ENCODE measurements around the gene FAM186B. TPM values are rescaled to one million over a fixed set of nuclear protein-coding genes. Genes with fewer than 3 reads are reported as not detected.

FAM186B gene
- polyA plus RNA-seq, 1 of the 3 experiments (the other 2 are of a cell fraction): 0.16 TPM

GRCh38 chr12:49587174-49587908 is 18.1 kb downstream of the FAM186B start:
- TF ChIP-seq NFIC (IDR thresholded peaks at IDR 0.05; ENCODE audit: borderline replicate concordance) (no peak), EZH2phosphoT487 (IDR thresholded peaks at IDR 0.05; ENCODE audit: borderline replicate concordance, low read depth) (no peak), USF1 (IDR thresholded peaks at IDR 0.05; ENCODE audit: borderline replicate concordance, low read depth) (no peak), CTCF (IDR thresholded peaks at IDR 0.05) (peak; percentile 19; the same call in 1 of the 2 replicates)
- no peak overlapping the region for H3K4me2 ChIP-seq
- H3K27me3 ChIP-seq (ENCODE audit: insufficient read depth): no peaks in the 10 kb centered on the region
- ChIA-PET POLR2A (no interaction called here), CTCF (interaction anchor here (1.2 kb wide), 1 partner anchor 229 kb away, joined by 5 read pairs; no protein-coding TSS in a partner anchor)
- peaks cover 0 to 23% of the 10 kb centered on the region in 2 experiments; a peak in 1 of 4 replicates for H3K4me1 ChIP-seq (ENCODE audit: control insufficient read depth in 1 of 2, insufficient read depth in 2 of 2, low read depth in 1 of 2, low read length in 1 of 2)
- H3K9me3 ChIP-seq: no peaks in the 10 kb centered on the region
- no peaks in the 10 kb centered on the region for H3K9me2 ChIP-seq
- H3K27ac ChIP-seq (ENCODE audit: low read depth in 2 of 2, low read length in 1 of 2): no peak overlapping the region
- no peaks in the 10 kb centered on the region for H4K20me1 ChIP-seq (ENCODE audit: insufficient read depth)
- peaks cover 28 to 33% of the 10 kb centered on the region in 2 experiments for H3K36me3 ChIP-seq (replicated peaks in 1 of 2; ENCODE audit: control insufficient read depth in 1 of 2, insufficient read depth in 2 of 2, low read length in 1 of 2)
- 93% methylated on average over 11 of the region's 11 CpGs for WGBS (ENCODE audit: low lambda C conversion rate)
- DNase-seq: no peak
- no peak overlapping the region for H3K4me3 ChIP-seq (ENCODE audit: low read depth in 2 of 2, low read length in 1 of 2)
- H3F3A ChIP-seq (replicated peaks; ENCODE audit: insufficient read depth): no peaks in the 10 kb centered on the region
- H2AFZ ChIP-seq (ENCODE audit: low read depth): no peak overlapping the region
- no peaks in the 10 kb centered on the region; the same call in 1 of the 2 replicates for H3K79me2 ChIP-seq (ENCODE audit: insufficient read depth)
- no peak overlapping the region for H3K9ac ChIP-seq

GRCh38 chr12:49585477-49586459 is 19.7 kb downstream of the FAM186B start:
- no peak overlapping the region for H2AFZ ChIP-seq (ENCODE audit: low read depth)
- H3K9me3 ChIP-seq: no peaks in the 10 kb centered on the region
- H3K9ac ChIP-seq: no peak overlapping the region
- TF ChIP-seq GABPA (IDR thresholded peaks at IDR 0.05; ENCODE audit: low read depth) (no peak), CHD2 (IDR thresholded peaks at IDR 0.05; ENCODE audit: low read length, partially characterized antibody) (no peak), FOXJ3 (CRISPR knock-in tag; IDR thresholded peaks at IDR 0.05) (no peak), NFIC (IDR thresholded peaks at IDR 0.05; ENCODE audit: borderline replicate concordance) (no peak), JUND (IDR thresholded peaks at IDR 0.05) (no peak), ELF1 (IDR thresholded peaks at IDR 0.05) (no peak), IRF3 (IDR thresholded peaks at IDR 0.05; ENCODE audit: low read depth, low read length) (no peak), NRF1 (IDR thresholded peaks at IDR 0.05; ENCODE audit: low read depth, low read length) (no peak), USF2 (IDR thresholded peaks at IDR 0.05; ENCODE audit: borderline replicate concordance, low read depth, low read length) (no peak), EP300 (IDR thresholded peaks at IDR 0.05; ENCODE audit: borderline replicate concordance in 1 of 2, low read depth in 1 of 2, low read length in 1 of 2) (no peak), FOXM1 (IDR thresholded peaks at IDR 0.05; ENCODE audit: low read depth) (no peak), PBX3 (IDR thresholded peaks at IDR 0.05) (no peak), POLR2AphosphoS5 (IDR thresholded peaks at IDR 0.05; ENCODE audit: low read depth, low read length) (no peak), TCF12 (IDR thresholded peaks at IDR 0.05) (no peak), RFX5 (IDR thresholded peaks at IDR 0.05; ENCODE audit: low read length) (no peak)
- H4K20me1 ChIP-seq (ENCODE audit: insufficient read depth): peaks cover 5% of the 10 kb centered on the region; the same call in 1 of the 2 replicates
- WGBS (ENCODE audit: low lambda C conversion rate): 97% methylated on average over 15 of the region's 16 CpGs
- no peaks in the 10 kb centered on the region for H3K27me3 ChIP-seq (ENCODE audit: insufficient read depth)
- peaks cover 23 to 26% of the 10 kb centered on the region in 2 experiments for H3K36me3 ChIP-seq (replicated peaks in 1 of 2; ENCODE audit: control insufficient read depth in 1 of 2, insufficient read depth in 2 of 2, low read length in 1 of 2)
- ChIA-PET CTCF (interaction anchor here (1.2 to 1.3 kb wide), 2 partner anchors 227 to 243 kb away, joined by 3 to 5 read pairs; no protein-coding TSS in a partner anchor), POLR2A (no interaction called here)
- H3F3A ChIP-seq (replicated peaks; ENCODE audit: insufficient read depth): no peaks in the 10 kb centered on the region
- H3K27ac ChIP-seq (ENCODE audit: low read depth in 2 of 2, low read length in 1 of 2): no peak overlapping the region
- H3K4me3 ChIP-seq (ENCODE audit: low read depth in 2 of 2, low read length in 1 of 2): no peak overlapping the region
- no peaks in the 10 kb centered on the region for H3K9me2 ChIP-seq
- H3K4me1 ChIP-seq (ENCODE audit: control insufficient read depth in 1 of 2, insufficient read depth in 2 of 2, low read depth in 1 of 2, low read length in 1 of 2): peaks cover 0 to 25% of the 10 kb centered on the region in 2 experiments; a peak in 1 of 4 replicates
- no peaks in the 10 kb centered on the region; the same call in 1 of the 2 replicates for H3K79me2 ChIP-seq (ENCODE audit: insufficient read depth)
- no peak for DNase-seq
- no peak overlapping the region for H3K4me2 ChIP-seq
